GM23338 (cell line): ENCODE measurements around the gene VPS4A.

Experiments used
- CTCF ChIP-seq, 2 experiments: fragments of 200-600 bp in 1 of 2; sonication (generic) in 1 of 2; conservative IDR thresholded peaks; 2 replicates each; pipeline versions ENCODE4 v1.5.1 to v1.6.1; 2016 to 2017; ENCODE audit warnings: antibody characterized with exemption in 2 of 2, low read depth in 2 of 2, mild to moderate bottlenecking in 2 of 2, moderate library complexity in 1 of 2
- EZH2phosphoT487 ChIP-seq: fragments of 200-600 bp; sonication (generic); IDR thresholded peaks from one replicate; pipeline ENCODE4 v1.8.1; 2018; ENCODE audit warnings: antibody characterized with exemption; ENCODE audit not compliant: unreplicated experiment
- JUNB ChIP-seq: IDR thresholded peaks from one replicate; pipeline ENCODE4 v1.6.1; 2016; ENCODE audit warnings: antibody characterized with exemption; ENCODE audit not compliant: unreplicated experiment
- REST ChIP-seq: IDR thresholded peaks from one replicate; pipeline ENCODE4 v1.6.1; 2018; ENCODE audit warnings: antibody characterized with exemption; ENCODE audit not compliant: unreplicated experiment

DNA sequence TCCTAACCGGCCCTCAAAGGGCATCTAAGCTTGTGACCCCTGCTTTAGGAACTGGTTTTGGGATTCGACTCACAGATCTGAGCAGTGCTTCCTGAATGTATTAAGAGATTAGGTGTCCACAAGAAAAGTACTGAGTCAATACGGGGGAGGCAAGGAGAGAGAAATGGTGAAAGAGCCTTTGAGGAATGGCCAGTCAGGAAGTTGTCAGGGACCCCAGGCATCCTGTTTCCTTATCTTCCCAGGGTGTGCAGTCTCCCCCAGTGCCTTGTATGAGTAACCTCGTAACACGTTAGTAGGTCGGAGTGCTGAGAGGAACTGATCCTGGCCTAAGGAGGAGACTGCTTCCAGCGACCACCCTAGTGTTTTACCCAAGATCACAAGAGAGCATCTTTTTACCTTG, 56.8 kb downstream of the VPS4A start:
- no peak for TF ChIP-seq CTCF (conservative IDR thresholded peaks at IDR 0.05; ENCODE audit: low read depth in 2 of 2)
- no peak for TF ChIP-seq REST
- no peak for TF ChIP-seq EZH2phosphoT487
- no peak for TF ChIP-seq JUNB
